H9 (cell line): ENCODE measurements around the gene FHL1. TPM values are rescaled to one million over a fixed set of nuclear protein-coding genes. Genes with fewer than 3 reads are reported as not detected.

Experiments used
- DNase-seq: peaks from one replicate; pipeline ENCODE4 v3.0.0-alpha.2; 2017
- H2AFZ ChIP-seq: one replicate; pipeline ENCODE4 v1.6.1; 2013; ENCODE audit warnings: mild to moderate bottlenecking, low read length, control low read depth, moderate library complexity
- H2AK5ac ChIP-seq: 2 replicates; pipeline ENCODE4 v1.6.1; 2013; ENCODE audit warnings: low read length, control low read depth, mixed read lengths; ENCODE audit not compliant: insufficient read length
- H2BK120ac ChIP-seq: one replicate; pipeline ENCODE4 v1.6.1; 2013; ENCODE audit warnings: low read depth, mild to moderate bottlenecking, low read length, control low read depth, inconsistent platforms; ENCODE audit not compliant: poor library complexity, severe bottlenecking
- H2BK12ac ChIP-seq: 2 replicates; pipeline ENCODE4 v1.6.1; 2013; ENCODE audit warnings: low read length, control low read depth, mixed read lengths, low read depth; ENCODE audit not compliant: insufficient read length
- H2BK15ac ChIP-seq: 2 replicates; pipeline ENCODE4 v1.6.1; 2013; ENCODE audit warnings: low read depth, low read length, control low read depth
- H2BK20ac ChIP-seq: one replicate; pipeline ENCODE4 v1.6.1; 2013; ENCODE audit warnings: low read depth, mild to moderate bottlenecking, low read length, control low read depth, inconsistent platforms; ENCODE audit not compliant: poor library complexity, severe bottlenecking
- H2BK5ac ChIP-seq: 2 replicates; pipeline ENCODE4 v1.6.1; 2013; ENCODE audit warnings: low read length, control low read depth, mixed read lengths; ENCODE audit not compliant: insufficient read length
- H3K14ac ChIP-seq: 2 replicates; pipeline ENCODE4 v1.6.1; 2013; ENCODE audit warnings: low read length, control low read depth; ENCODE audit not compliant: insufficient read depth
- H3K18ac ChIP-seq: 2 replicates; pipeline ENCODE4 v1.6.1; 2013; ENCODE audit warnings: low read depth, mild to moderate bottlenecking, mixed read lengths, low read length, control low read depth; ENCODE audit not compliant: insufficient read length
- H3K23ac ChIP-seq: 2 replicates; pipeline ENCODE4 v1.6.1; 2013; ENCODE audit warnings: low read length, control low read depth, mixed read lengths, low read depth; ENCODE audit not compliant: insufficient read length
- H3K23me2 ChIP-seq: 2 replicates; pipeline ENCODE4 v1.6.1; 2013; ENCODE audit warnings: low read depth, mild to moderate bottlenecking, mixed read lengths, low read length, control low read depth; ENCODE audit not compliant: insufficient read length, poor library complexity, severe bottlenecking
- H3K27ac ChIP-seq: 2 replicates; pipeline ENCODE4 v1.5.1; 2013; ENCODE audit warnings: low read length, control low read depth, mixed read lengths, low read depth; ENCODE audit not compliant: insufficient read length
- H3K27me3 ChIP-seq: 2 replicates; pipeline ENCODE4 v1.6.1; 2013; ENCODE audit warnings: low read length, control low read depth, inconsistent platforms; ENCODE audit not compliant: insufficient read depth
- H3K4ac ChIP-seq: 2 replicates; pipeline ENCODE4 v1.6.1; 2013; ENCODE audit warnings: low read depth, mild to moderate bottlenecking, control low read depth, inconsistent platforms, low read length, moderate library complexity
- H3K4me1 ChIP-seq: 2 replicates; pipeline ENCODE4 v1.6.1; 2013; ENCODE audit warnings: low read length, control low read depth, inconsistent platforms; ENCODE audit not compliant: insufficient read depth
- H3K4me2 ChIP-seq: 2 replicates; pipeline ENCODE4 v1.6.1; 2013; ENCODE audit warnings: low read length, control low read depth, mixed read lengths; ENCODE audit not compliant: insufficient read length, insufficient read depth
- H3K56ac ChIP-seq: 2 replicates; pipeline ENCODE4 v1.6.1; 2013; ENCODE audit warnings: low read depth, mild to moderate bottlenecking, mixed read lengths, low read length, control low read depth; ENCODE audit not compliant: insufficient read length
- H3K79me1 ChIP-seq: 2 replicates; pipeline ENCODE4 v1.6.1; 2013; ENCODE audit warnings: low read depth, mild to moderate bottlenecking, moderate library complexity, low read length, control low read depth, inconsistent platforms; ENCODE audit not compliant: insufficient read depth, poor library complexity, severe bottlenecking
- H3K79me2 ChIP-seq: 2 replicates; pipeline ENCODE4 v1.6.1; 2013; ENCODE audit warnings: low read length, control low read depth, inconsistent platforms; ENCODE audit not compliant: insufficient read depth
- H3K9ac ChIP-seq: 2 replicates; pipeline ENCODE4 v1.6.1; 2013; ENCODE audit warnings: low read length, control low read depth, mixed read lengths; ENCODE audit not compliant: insufficient read length; ENCODE audit errors: extremely low read depth
- H3K9me3 ChIP-seq: one replicate; pipeline ENCODE4 v1.6.1; 2013; ENCODE audit warnings: low read depth, low read length, inconsistent platforms; ENCODE audit not compliant: control insufficient read depth
- H3T11ph ChIP-seq: one replicate; pipeline ENCODE4 v1.6.1; 2013; ENCODE audit warnings: mild to moderate bottlenecking, low read length, control low read depth, inconsistent platforms
- H4K20me1 ChIP-seq: one replicate; pipeline ENCODE4 v1.6.1; 2013; ENCODE audit not compliant: control insufficient read depth, insufficient read length, insufficient read depth
- H4K5ac ChIP-seq: 2 replicates; pipeline ENCODE4 v1.6.1; 2013; ENCODE audit warnings: low read depth, mild to moderate bottlenecking, mixed read lengths, low read length, control low read depth; ENCODE audit not compliant: insufficient read length
- H4K8ac ChIP-seq: replicated peaks from 2 replicates; pipeline ENCODE4 v1.6.1; 2013; ENCODE audit warnings: low read length, control low read depth, mixed read lengths, low read depth; ENCODE audit not compliant: insufficient read length
- H4K91ac ChIP-seq: 2 replicates; pipeline ENCODE4 v1.6.1; 2013; ENCODE audit warnings: low read depth, mild to moderate bottlenecking, moderate library complexity, mixed read lengths, low read length, control low read depth; ENCODE audit not compliant: insufficient read length
- H3K27ac Mint-ChIP-seq, 3 experiments: 2 replicates in 2 of 3; 3 replicates in 1 of 3; pipeline ENCODE4 v1.8.0; 2020 to 2021; ENCODE audit warnings: mixed read lengths in 3 of 3, mild to moderate bottlenecking in 1 of 3, moderate library complexity in 1 of 3
- H3K27me3 Mint-ChIP-seq: 2 replicates; pipeline ENCODE4 v1.8.0; 2021; ENCODE audit warnings: low read depth, mild to moderate bottlenecking, moderate library complexity, mixed read lengths
- H3K36me3 Mint-ChIP-seq, 3 experiments: 2 replicates in 2 of 3; 3 replicates in 1 of 3; pipeline ENCODE4 v1.8.0; 2020 to 2021; ENCODE audit warnings: low read depth in 3 of 3, mixed read lengths in 3 of 3; ENCODE audit not compliant: insufficient read depth in 1 of 3
- H3K4me1 Mint-ChIP-seq, 2 experiments: 2 replicates each; pipeline ENCODE4 v1.8.0; 2020; ENCODE audit warnings: mixed read lengths in 2 of 2
- H3K4me3 Mint-ChIP-seq, 2 experiments: 2 replicates in 1 of 2; 3 replicates in 1 of 2; pipeline ENCODE4 v1.8.0; 2020 to 2021; ENCODE audit warnings: mild to moderate bottlenecking in 2 of 2, mixed read lengths in 2 of 2, moderate library complexity in 1 of 2
- H3K9me3 Mint-ChIP-seq, 2 experiments: 2 replicates in 1 of 2; 3 replicates in 1 of 2; pipeline ENCODE4 v1.8.0; 2020; ENCODE audit warnings: mild to moderate bottlenecking in 2 of 2, mixed read lengths in 2 of 2, moderate library complexity in 1 of 2
- WGBS: extraction: QIAGEN DNeasy Blood & Tissue Kit; methylation state at CpG from one replicate; pipeline ENCODE4 v1.1.7; 2013; ENCODE audit warnings: missing lambda C conversion rate, low lambda C conversion rate, mixed read lengths; ENCODE audit not compliant: insufficient read length; ENCODE audit errors: extremely low coverage; 5-methylcytosine and 5-hydroxymethylcytosine counted together
- total RNA-seq: library from RNA; stranded (reverse); gene quantifications from 2 replicates; pipeline ENCODE4 v1.2.1, GENCODE V29; 2021
- TF ChIP-seq, protein P1 (sequence below): fragments of 200-600 bp; sonication (generic); conservative IDR thresholded peaks from 3 replicates; pipeline ENCODE4 v1.8.0; 2021; ENCODE audit warnings: antibody characterized with exemption, mild to moderate bottlenecking

The FHL1 gene
- total RNA-seq, 1 experiment from 2014 or later, result 20.0 TPM

GRCh38 chrX:136256026-136256425 is 108.7 kb downstream of the FHL1 start:
- H3K23ac ChIP-seq, result no peak overlapping the region
- no peaks in the 10 kb centered on the region; a peak in 2 of 7 replicates for H3K36me3 Mint-ChIP-seq
- H3K4me2 ChIP-seq, result no peak overlapping the region
- WGBS, result no CpG with 5 or more reads among the region's 7 CpGs
- no peak overlapping the region for H4K8ac ChIP-seq
- TF ChIP-seq, protein P1, sequence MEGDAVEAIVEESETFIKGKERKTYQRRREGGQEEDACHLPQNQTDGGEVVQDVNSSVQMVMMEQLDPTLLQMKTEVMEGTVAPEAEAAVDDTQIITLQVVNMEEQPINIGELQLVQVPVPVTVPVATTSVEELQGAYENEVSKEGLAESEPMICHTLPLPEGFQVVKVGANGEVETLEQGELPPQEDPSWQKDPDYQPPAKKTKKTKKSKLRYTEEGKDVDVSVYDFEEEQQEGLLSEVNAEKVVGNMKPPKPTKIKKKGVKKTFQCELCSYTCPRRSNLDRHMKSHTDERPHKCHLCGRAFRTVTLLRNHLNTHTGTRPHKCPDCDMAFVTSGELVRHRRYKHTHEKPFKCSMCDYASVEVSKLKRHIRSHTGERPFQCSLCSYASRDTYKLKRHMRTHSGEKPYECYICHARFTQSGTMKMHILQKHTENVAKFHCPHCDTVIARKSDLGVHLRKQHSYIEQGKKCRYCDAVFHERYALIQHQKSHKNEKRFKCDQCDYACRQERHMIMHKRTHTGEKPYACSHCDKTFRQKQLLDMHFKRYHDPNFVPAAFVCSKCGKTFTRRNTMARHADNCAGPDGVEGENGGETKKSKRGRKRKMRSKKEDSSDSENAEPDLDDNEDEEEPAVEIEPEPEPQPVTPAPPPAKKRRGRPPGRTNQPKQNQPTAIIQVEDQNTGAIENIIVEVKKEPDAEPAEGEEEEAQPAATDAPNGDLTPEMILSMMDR, result no peak
- H2BK15ac ChIP-seq, result no peak overlapping the region
- H3K14ac ChIP-seq, result no peak overlapping the region
- H3K4ac ChIP-seq, result no peak overlapping the region
- H2BK120ac ChIP-seq, result no peak overlapping the region
- H3K27me3 Mint-ChIP-seq, result no peaks in the 10 kb centered on the region; the same call in none of the 2 replicates
- H2AK5ac ChIP-seq, result no peak overlapping the region
- H3K4me1 Mint-ChIP-seq, result peaks cover 11 to 13% of the 10 kb centered on the region in 2 experiments
- no peak overlapping the region for H3K9ac ChIP-seq
- no peaks in the 10 kb centered on the region for H3K79me2 ChIP-seq
- no peak overlapping the region for H2BK5ac ChIP-seq
- no peak overlapping the region for H3K56ac ChIP-seq
- H3K27ac Mint-ChIP-seq, result no peak overlapping the region; a peak in 1 of 7 replicates
- no peak overlapping the region for H3T11ph ChIP-seq
- H3K9me3 Mint-ChIP-seq, result peaks cover 63 to 70% of the 10 kb centered on the region in 2 experiments
- H4K91ac ChIP-seq, result no peak overlapping the region
- no peaks in the 10 kb centered on the region for H3K27me3 ChIP-seq
- no peaks in the 10 kb centered on the region for H3K79me1 ChIP-seq
- H4K5ac ChIP-seq, result no peak overlapping the region
- no peak overlapping the region for H3K27ac ChIP-seq
- peaks cover 33% of the 10 kb centered on the region for H3K9me3 ChIP-seq
- H2AFZ ChIP-seq, result no peak overlapping the region
- H2BK20ac ChIP-seq, result no peak overlapping the region
- no peak overlapping the region for H3K18ac ChIP-seq
- H3K4me1 ChIP-seq, result no peaks in the 10 kb centered on the region
- no peak overlapping the region for H2BK12ac ChIP-seq
- DNase-seq, result no peak
- H4K20me1 ChIP-seq, result no peaks in the 10 kb centered on the region
- no peak overlapping the region for H3K4me3 Mint-ChIP-seq
- peaks cover 3% of the 10 kb centered on the region for H3K23me2 ChIP-seq
